Kidney (tissue), 14 donors: Measurements from ENCODE around the gene INSIG2. TPM values are rescaled to one million over a fixed set of nuclear protein-coding genes. Genes with fewer than 3 reads are reported as not detected.

Experiments used
- DNase-seq, 5 donors: peaks; one replicate each; pipeline ENCODE4 v3.0.0-alpha.2; 2013 to 2020
- FAIRE-seq: peaks from 2 replicates; lab custom pipeline; 2012; peaks lifted over from hg19 to GRCh38; lab: Jason Lieb, UNC
- H3K27ac ChIP-seq, 2 donors: one replicate each; pipeline ENCODE4 v1.7.0; 2013; ENCODE audit warnings: low read depth in 2 of 2, low read length in 2 of 2, inconsistent platforms in 1 of 2
- H3K27me3 ChIP-seq: one replicate; pipeline ENCODE4 v1.7.1; 2013; ENCODE audit warnings: low read length, inconsistent platforms; ENCODE audit not compliant: control insufficient read depth, insufficient read depth
- H3K36me3 ChIP-seq, 3 donors: one replicate each; pipeline versions ENCODE4 v1.7.0 to v1.7.1; 2013; ENCODE audit warnings: low read length in 3 of 3, control low read depth in 1 of 3, inconsistent platforms in 1 of 3; ENCODE audit not compliant: insufficient read depth in 3 of 3, control insufficient read depth in 2 of 3
- H3K4me1 ChIP-seq, 3 donors: one replicate each; pipeline versions ENCODE4 v1.7.0 to v1.7.1; 2013; ENCODE audit warnings: low read length in 3 of 3, inconsistent platforms in 1 of 3, low read depth in 1 of 3; ENCODE audit not compliant: control insufficient read depth in 2 of 3, insufficient read depth in 2 of 3
- H3K4me3 ChIP-seq, 3 donors: one replicate each; pipeline versions ENCODE4 v1.7.0 to v1.8.1; 2013; ENCODE audit warnings: low read length in 3 of 3, control low read depth in 1 of 3, inconsistent platforms in 1 of 3
- H3K9ac ChIP-seq, 3 donors: one replicate each; pipeline versions ENCODE4 v1.7.0 to v1.7.1; 2013; ENCODE audit warnings: low read length in 3 of 3, control low read depth in 1 of 3, inconsistent platforms in 1 of 3
- H3K9me3 ChIP-seq, 3 donors: one replicate each; pipeline versions ENCODE4 v1.7.0 to v1.7.1; 2013; ENCODE audit warnings: low read length in 3 of 3, control low read depth in 1 of 3, inconsistent platforms in 1 of 3; ENCODE audit not compliant: control insufficient read depth in 2 of 3, insufficient read depth in 1 of 3
- intact Hi-C: fragments of 100-400 bp; cut with DNase I; formaldehyde crosslinking; loops from one replicate; pipeline ENCODE4 v1.11.1; 2022
- polyA plus RNA-seq: library from polyadenylated mRNA; stranded (reverse); fragments of 350-450 nt; fragmentation: Illumina TruSeq; extraction: RNeasy Lipid Tissue Mini Kit (QIAGEN cat#74804); gene quantifications from one replicate; pipeline ENCODE4 v1.2.3, GENCODE V29; 2014; ENCODE audit warnings: low read depth, low replicate concordance; ENCODE audit not compliant: insufficient read depth
- total RNA-seq: library from RNA; stranded (reverse); fragmentation: NEBNext Ultra II Directional; extraction: Animal tissue kit (Norgen Biotek cat#: 25700); gene quantifications from one replicate; pipeline ENCODE4 v1.2.1, GENCODE V29; 2021
- TF ChIP-seq, protein P1 (sequence below): IDR thresholded peaks from 3 replicates; pipeline ENCODE4 v1.5.1; 2012; ENCODE audit warnings: mild to moderate bottlenecking, moderate library complexity, borderline replicate concordance; ENCODE audit not compliant: insufficient read depth; ENCODE audit errors: extremely low read depth
- donor health status: control.
- donor health status: control.
- donor health status: control.
- donor health status: control.
- donor health status: control.
- donor health status: DM: yes; HTN: yes; CAD: no.
- donor health status: Normal renal cell carcinoma (clear cell type).

Gene INSIG2
- total and polyA plus RNA-seq, 2 donors from 2014 or later: 18.4 to 29.0 TPM

DNA sequence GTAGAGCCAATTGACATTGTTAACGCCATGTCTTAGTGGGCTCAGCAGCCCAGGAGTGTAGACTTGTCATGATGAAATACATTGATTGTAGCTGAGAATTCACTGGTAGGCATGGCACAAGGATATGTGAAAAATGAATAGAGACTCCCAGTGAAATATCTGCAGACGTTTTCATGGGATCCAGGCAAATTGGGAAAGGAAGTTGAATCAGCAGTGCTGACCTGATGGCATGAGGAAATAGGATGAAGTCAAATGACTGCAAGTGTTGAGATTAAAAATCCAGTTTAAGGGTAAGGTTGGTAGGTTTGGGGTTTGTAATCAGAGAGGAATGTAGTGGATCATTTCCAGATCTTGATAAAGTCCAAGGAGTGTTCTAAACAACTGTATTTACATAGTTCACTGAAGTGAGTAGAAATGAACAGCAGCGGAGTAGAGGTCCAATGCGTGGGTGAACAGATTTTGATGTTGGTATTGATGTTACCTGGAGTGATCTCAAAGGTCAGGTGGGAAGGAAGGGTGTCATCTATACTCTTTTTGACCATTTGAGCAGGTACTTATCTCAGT, 24.6 kb downstream of the INSIG2 start:
- no peak overlapping the region for H3K4me3 ChIP-seq

DNA sequence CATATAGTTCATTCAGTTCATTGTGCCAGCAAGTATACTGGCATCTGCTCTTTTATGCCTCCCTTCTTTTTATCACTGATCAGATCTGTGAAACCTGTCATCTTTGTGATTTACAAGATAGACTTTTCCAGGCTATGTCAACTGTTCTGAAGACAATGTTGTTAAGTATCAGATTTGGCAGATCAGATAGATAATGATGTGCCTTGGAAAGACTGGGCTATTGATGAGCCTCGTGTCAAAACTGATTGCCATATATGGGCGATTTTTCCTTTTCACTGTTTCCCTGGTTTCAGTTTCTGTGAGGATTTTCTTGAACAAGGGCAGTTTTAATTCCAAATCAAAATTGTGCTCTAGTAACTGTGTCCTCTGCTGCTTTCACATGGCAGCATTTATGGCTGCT, 26.6 kb downstream of the INSIG2 start:
- Histone ChIP-seq H3K36me3 (no peaks in the 10 kb centered on the region), H3K9ac (no peak overlapping the region), H3K4me3 (no peak overlapping the region), H3K9me3 (no peaks in the 10 kb centered on the region), H3K27me3 (no peaks in the 10 kb centered on the region), H3K4me1 (peaks cover 0 to 2% (median 0%) of the 10 kb centered on the region in 3 donors), H3K27ac (no peak overlapping the region)
- TF ChIP-seq, protein P1, sequence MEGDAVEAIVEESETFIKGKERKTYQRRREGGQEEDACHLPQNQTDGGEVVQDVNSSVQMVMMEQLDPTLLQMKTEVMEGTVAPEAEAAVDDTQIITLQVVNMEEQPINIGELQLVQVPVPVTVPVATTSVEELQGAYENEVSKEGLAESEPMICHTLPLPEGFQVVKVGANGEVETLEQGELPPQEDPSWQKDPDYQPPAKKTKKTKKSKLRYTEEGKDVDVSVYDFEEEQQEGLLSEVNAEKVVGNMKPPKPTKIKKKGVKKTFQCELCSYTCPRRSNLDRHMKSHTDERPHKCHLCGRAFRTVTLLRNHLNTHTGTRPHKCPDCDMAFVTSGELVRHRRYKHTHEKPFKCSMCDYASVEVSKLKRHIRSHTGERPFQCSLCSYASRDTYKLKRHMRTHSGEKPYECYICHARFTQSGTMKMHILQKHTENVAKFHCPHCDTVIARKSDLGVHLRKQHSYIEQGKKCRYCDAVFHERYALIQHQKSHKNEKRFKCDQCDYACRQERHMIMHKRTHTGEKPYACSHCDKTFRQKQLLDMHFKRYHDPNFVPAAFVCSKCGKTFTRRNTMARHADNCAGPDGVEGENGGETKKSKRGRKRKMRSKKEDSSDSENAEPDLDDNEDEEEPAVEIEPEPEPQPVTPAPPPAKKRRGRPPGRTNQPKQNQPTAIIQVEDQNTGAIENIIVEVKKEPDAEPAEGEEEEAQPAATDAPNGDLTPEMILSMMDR: no peak
- DNase-seq (no peak), FAIRE-seq (no peak)
- intact Hi-C loops: no loop called here

More for the DNA sequence above, 24.6 kb downstream of the INSIG2 start:
- intact Hi-C loops: no loop called here
- FAIRE-seq: peak; percentile 6
- no peak overlapping the region for H3K9ac ChIP-seq
- DNase-seq: peak in 2 of 5 donors; percentile 33 to 54
- H3K4me1 ChIP-seq: peaks cover 0 to 2% (median 0%) of the 10 kb centered on the region in 3 donors
- peaks cover 0 to 2% (median 0%) of the 10 kb centered on the region in 3 donors for H3K36me3 ChIP-seq
- H3K27ac ChIP-seq: peak overlapping the region in 1 of 2 donors; percentile 57
- no peaks in the 10 kb centered on the region for H3K9me3 ChIP-seq
- TF ChIP-seq, protein P1: no peak
- no peaks in the 10 kb centered on the region for H3K27me3 ChIP-seq

DNA sequence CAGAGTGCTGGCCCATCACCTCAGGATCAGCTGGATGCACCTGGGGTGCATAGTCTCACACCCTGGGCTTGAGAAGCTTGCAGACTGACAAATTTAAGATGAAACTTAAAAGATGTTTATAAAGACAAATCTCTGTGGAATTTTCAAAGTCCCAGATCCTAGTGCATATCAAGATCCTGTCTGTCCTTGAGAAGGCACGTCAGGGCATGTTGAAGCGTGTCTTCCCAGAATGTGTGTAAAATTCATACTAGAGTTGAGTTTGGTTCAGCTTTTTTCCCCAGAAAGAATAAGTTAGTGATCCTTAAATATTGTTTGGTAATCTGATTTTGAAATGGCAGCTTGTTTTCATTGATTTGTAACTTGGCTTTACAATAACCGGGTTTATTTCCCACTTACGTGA, 27.5 kb downstream of the INSIG2 start:
- DNase-seq (no peak), FAIRE-seq (no peak)
- TF ChIP-seq, protein P1: no peak
- Histone ChIP-seq H3K36me3 (no peaks in the 10 kb centered on the region), H3K9ac (no peak overlapping the region), H3K4me1 (peaks cover 0 to 2% (median 0%) of the 10 kb centered on the region in 3 donors), H3K27ac (no peak overlapping the region), H3K9me3 (no peaks in the 10 kb centered on the region), H3K4me3 (no peak overlapping the region), H3K27me3 (no peaks in the 10 kb centered on the region)
- intact Hi-C loops: no loop called here

DNA sequence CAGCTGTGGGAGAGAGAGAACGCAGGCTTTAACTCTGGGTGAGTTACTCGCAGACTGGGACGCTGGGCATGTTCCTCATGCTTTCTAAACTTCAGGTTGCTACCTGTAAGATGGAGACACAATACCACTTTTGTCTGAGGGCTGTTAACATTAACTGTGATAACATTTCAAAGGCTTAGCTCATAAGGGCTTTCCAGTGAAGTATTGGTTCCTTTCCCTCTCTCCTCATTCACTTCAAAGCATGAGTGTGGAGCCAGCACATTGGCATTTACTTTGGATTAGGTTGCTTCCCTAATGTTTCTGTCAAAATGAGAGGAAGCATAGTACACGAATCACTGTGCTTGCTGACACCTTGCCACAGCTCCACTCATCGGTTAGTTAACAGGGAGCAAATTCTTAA, 30.2 kb downstream of the INSIG2 start:
- Histone ChIP-seq H3K4me1 (peaks cover 2 to 6% (median 3%) of the 10 kb centered on the region in 3 donors), H3K27ac (no peak overlapping the region), H3K4me3 (no peak overlapping the region), H3K9ac (no peak overlapping the region), H3K9me3 (no peaks in the 10 kb centered on the region), H3K36me3 (no peaks in the 10 kb centered on the region), H3K27me3 (no peaks in the 10 kb centered on the region)
- intact Hi-C loops: no loop called here
- TF ChIP-seq, protein P1: no peak
- FAIRE-seq: no peak
- DNase-seq: no peak
